Liver (tissue), 9 donors: ENCODE results near the gene UGT2B10. TPM values are rescaled to one million over a fixed set of nuclear protein-coding genes. Genes with fewer than 3 reads are reported as not detected.

Experiments used
- DNase-seq: peaks from one replicate; pipeline ENCODE4 v3.0.0-alpha.2; 2017; ENCODE audit warnings: low spot score
- H3K27ac ChIP-seq, 2 donors: one replicate each; pipeline ENCODE4 v1.7.0; 2013; ENCODE audit warnings: inconsistent platforms in 2 of 2, low read length in 2 of 2, control low read depth in 1 of 2, low read depth in 1 of 2, mild to moderate bottlenecking in 1 of 2
- H3K27me3 ChIP-seq, 4 donors: one replicate each; pipeline versions ENCODE4 v1.6.1 to v1.7.0; 2013; ENCODE audit warnings: low read length in 3 of 4, inconsistent platforms in 1 of 4, mild to moderate bottlenecking in 1 of 4, moderate library complexity in 1 of 4; ENCODE audit not compliant: control insufficient read depth in 4 of 4, insufficient read depth in 4 of 4
- H3K36me3 ChIP-seq, 4 donors: one replicate each; pipeline versions ENCODE4 v1.6.1 to v1.7.0; 2013; ENCODE audit warnings: low read length in 3 of 4, mild to moderate bottlenecking in 3 of 4, low read depth in 1 of 4, moderate library complexity in 1 of 4; ENCODE audit not compliant: control insufficient read depth in 4 of 4, insufficient read depth in 3 of 4
- H3K4me1 ChIP-seq, 4 donors: one replicate each; pipeline versions ENCODE4 v1.6.1 to v1.7.0; 2013; ENCODE audit warnings: low read length in 3 of 4, mild to moderate bottlenecking in 3 of 4, moderate library complexity in 1 of 4; ENCODE audit not compliant: control insufficient read depth in 4 of 4, insufficient read depth in 4 of 4
- H3K4me3 ChIP-seq, 3 donors: one replicate each; pipeline versions ENCODE4 v1.6.1 to v1.7.0; 2013; ENCODE audit warnings: low read length in 3 of 3, control low read depth in 1 of 3, low read depth in 1 of 3, mild to moderate bottlenecking in 1 of 3
- H3K9ac ChIP-seq, 2 donors: one replicate each; pipeline ENCODE4 v1.7.0; 2013; ENCODE audit warnings: low read length in 2 of 2, mild to moderate bottlenecking in 2 of 2, moderate library complexity in 2 of 2, control low read depth in 1 of 2, low read depth in 1 of 2
- H3K9me3 ChIP-seq, 4 donors: one replicate each; pipeline versions ENCODE4 v1.6.1 to v1.7.0; 2013; ENCODE audit warnings: low read length in 3 of 4; ENCODE audit not compliant: control insufficient read depth in 4 of 4
- ATF3 ChIP-seq: IDR thresholded peaks from 2 replicates; pipeline ENCODE4 v1.6.1; 2016; ENCODE audit warnings: antibody characterized with exemption
- CTCF ChIP-seq: fragments of 150-350 bp; IDR thresholded peaks from 2 replicates; pipeline ENCODE4 v1.5.1; 2017; ENCODE audit warnings: improper control_type of control experiment, low read depth, low read length; ENCODE audit not compliant: missing input control
- EGR1 ChIP-seq, 2 donors: IDR thresholded peaks; 2 replicates each; pipeline ENCODE4 v1.6.1; 2016 to 2018; ENCODE audit warnings: antibody characterized with exemption in 2 of 2, low read depth in 2 of 2
- FOXA1 ChIP-seq: IDR thresholded peaks from 2 replicates; pipeline ENCODE4 v1.6.1; 2016; ENCODE audit warnings: antibody characterized with exemption
- GABPA ChIP-seq, 2 donors: IDR thresholded peaks in 1 of 2; conservative IDR thresholded peaks in 1 of 2; 2 replicates each; pipeline ENCODE4 v1.6.1; 2016; ENCODE audit warnings: antibody characterized with exemption in 2 of 2, mild to moderate bottlenecking in 1 of 2, moderate library complexity in 1 of 2
- HNF4A ChIP-seq, 2 donors: conservative IDR thresholded peaks; 2 replicates each; pipeline ENCODE4 v1.6.1; 2016; ENCODE audit warnings: antibody characterized with exemption in 2 of 2, mild to moderate bottlenecking in 2 of 2
- HNF4G ChIP-seq: IDR thresholded peaks from 2 replicates; pipeline ENCODE4 v1.6.1; 2016; ENCODE audit warnings: antibody characterized with exemption
- MAX ChIP-seq: IDR thresholded peaks from 2 replicates; pipeline ENCODE4 v1.6.1; 2016; ENCODE audit warnings: antibody characterized with exemption
- NR2F2 ChIP-seq: IDR thresholded peaks from 2 replicates; pipeline ENCODE4 v1.6.1; 2016; ENCODE audit warnings: antibody characterized with exemption
- RAD21 ChIP-seq, 2 donors: IDR thresholded peaks; 2 replicates each; pipeline ENCODE4 v1.6.1; 2016; ENCODE audit warnings: antibody characterized with exemption in 2 of 2, mild to moderate bottlenecking in 2 of 2
- REST ChIP-seq: IDR thresholded peaks from 2 replicates; pipeline ENCODE4 v1.6.1; 2016; ENCODE audit warnings: antibody characterized with exemption, mild to moderate bottlenecking
- RXRA ChIP-seq, 2 donors: IDR thresholded peaks; 2 replicates each; pipeline ENCODE4 v1.6.1; 2017 to 2018; ENCODE audit warnings: antibody characterized with exemption in 2 of 2, mild to moderate bottlenecking in 1 of 2
- SP1 ChIP-seq: IDR thresholded peaks from 2 replicates; pipeline ENCODE4 v1.6.1; 2018; ENCODE audit warnings: antibody characterized with exemption, mild to moderate bottlenecking
- TAF1 ChIP-seq: conservative IDR thresholded peaks from 2 replicates; pipeline ENCODE4 v1.6.1; 2016; ENCODE audit warnings: antibody characterized with exemption, mild to moderate bottlenecking
- YY1 ChIP-seq: IDR thresholded peaks from 2 replicates; pipeline ENCODE4 v1.6.1; 2016; ENCODE audit warnings: antibody characterized with exemption, mild to moderate bottlenecking
- ZBTB33 ChIP-seq: IDR thresholded peaks from 2 replicates; pipeline ENCODE4 v1.6.1; 2016; ENCODE audit warnings: antibody characterized with exemption
- WGBS: extraction: QIAGEN DNeasy Blood & Tissue Kit; methylation state at CpG from one replicate; pipeline ENCODE4 v1.1.7; 2013; 5-methylcytosine and 5-hydroxymethylcytosine counted together
- polyA plus RNA-seq, 2 donors: library from polyadenylated mRNA; stranded (reverse) in 1 of 2; unstranded in 1 of 2; fragments of 200-250 nt in 1 of 2; fragments of >200 nt in 1 of 2; fragmentation: Nextera tagmentation in 1 of 2; extraction: Ambion mirVana in 1 of 2; gene quantifications; one replicate each; pipeline versions ENCODE4 v1.2.1 to v1.2.3, GENCODE V29; 2013 to 2015
- total RNA-seq, 2 donors: library from RNA; depleted of rRNA; stranded (reverse); fragments of >200 nt; gene quantifications; one replicate each; pipeline ENCODE4 v1.2.3, GENCODE V29; 2014
- donor health status: healthy.
- donor health status: healthy.
- donor health status: healthy.
- donor health status: healthy.
- donor health status: healthy.

The UGT2B10 gene
- total and polyA plus RNA-seq, 4 donors = 15.3 to 139 (median 115) TPM

GRCh38 chr4:68797618-68798017 lies 18.2 kb upstream of the UGT2B10 start:
- H3K27me3 ChIP-seq = no peaks in the 10 kb centered on the region
- WGBS = 38% methylated on average over 3 of the region's 3 CpGs
- H3K36me3 ChIP-seq = no peaks in the 10 kb centered on the region

GRCh38 chr4:68803013-68803412 lies 12.8 kb upstream of the UGT2B10 start:
- no peaks in the 10 kb centered on the region for H3K36me3 ChIP-seq
- no peak for DNase-seq
- H3K4me1 ChIP-seq = no peaks in the 10 kb centered on the region
- TF ChIP-seq EGR1 (IDR thresholded peaks at IDR 0.05; ENCODE audit: low read depth in 2 of 2) (no peak), NR2F2 (no peak), RXRA (IDR thresholded peaks at IDR 0.05) (no peak), GABPA (IDR thresholded peaks at IDR 0.05 in 1 of 2, conservative IDR thresholded peaks at IDR 0.05 in 1 of 2) (no peak), YY1 (no peak), SP1 (no peak), HNF4G (no peak), RAD21 (IDR thresholded peaks at IDR 0.05) (no peak), TAF1 (no peak), MAX (no peak), ZBTB33 (no peak), HNF4A (conservative IDR thresholded peaks at IDR 0.05) (no peak), FOXA1 (no peak), CTCF (no peak), ATF3 (no peak), REST (no peak)
- no peak overlapping the region for H3K27ac ChIP-seq
- no peaks in the 10 kb centered on the region for H3K9me3 ChIP-seq
- WGBS = 93% methylated on average over 4 of the region's 4 CpGs
- H3K27me3 ChIP-seq = no peaks in the 10 kb centered on the region
- H3K4me3 ChIP-seq = no peak overlapping the region
- no peak overlapping the region for H3K9ac ChIP-seq

More at GRCh38 chr4:68797618-68798017, 18.2 kb upstream of the UGT2B10 start:
- Histone ChIP-seq H3K27ac (no peak overlapping the region), H3K9ac (no peak overlapping the region), H3K9me3 (no peaks in the 10 kb centered on the region), H3K4me1 (peaks cover 0 to 6% (median 2%) of the 10 kb centered on the region in 4 donors), H3K4me3 (no peak overlapping the region)
- no peak for DNase-seq
- TF ChIP-seq ATF3 = no peak
- no peak for TF ChIP-seq EGR1 (IDR thresholded peaks at IDR 0.05; ENCODE audit: low read depth in 2 of 2)
- TF ChIP-seq SP1 = no peak
- TF ChIP-seq FOXA1 = no peak
- TF ChIP-seq NR2F2 = no peak
- no peak for TF ChIP-seq HNF4A (conservative IDR thresholded peaks at IDR 0.05)
- no peak for TF ChIP-seq RXRA (IDR thresholded peaks at IDR 0.05)
- TF ChIP-seq ZBTB33 = no peak
- TF ChIP-seq GABPA (IDR thresholded peaks at IDR 0.05 in 1 of 2, conservative IDR thresholded peaks at IDR 0.05 in 1 of 2) = no peak
